Hepatocyte (in vitro differentiated cells): ENCODE data around the gene SMARCB1.

Experiments used
- EZH2 ChIP-seq: fragments of 200-600 bp; sonication (generic); IDR thresholded peaks from 2 replicates; pipeline ENCODE4 v1.6.1; 2016; ENCODE audit warnings: antibody characterized with exemption, mild to moderate bottlenecking, borderline replicate concordance
- EZH2phosphoT487 ChIP-seq: fragments of 200-600 bp; sonication (generic); IDR thresholded peaks from one replicate; pipeline ENCODE4 v1.6.1; 2018; ENCODE audit warnings: antibody characterized with exemption, mild to moderate bottlenecking, low read depth, moderate library complexity; ENCODE audit not compliant: unreplicated experiment, severe bottlenecking
- TF ChIP-seq, protein P1 (sequence below): fragments of 200-600 bp; sonication (generic); IDR thresholded peaks from 2 replicates; pipeline ENCODE4 v1.5.1; 2016; ENCODE audit warnings: antibody characterized with exemption, mild to moderate bottlenecking; ENCODE audit not compliant: poor library complexity

DNA sequence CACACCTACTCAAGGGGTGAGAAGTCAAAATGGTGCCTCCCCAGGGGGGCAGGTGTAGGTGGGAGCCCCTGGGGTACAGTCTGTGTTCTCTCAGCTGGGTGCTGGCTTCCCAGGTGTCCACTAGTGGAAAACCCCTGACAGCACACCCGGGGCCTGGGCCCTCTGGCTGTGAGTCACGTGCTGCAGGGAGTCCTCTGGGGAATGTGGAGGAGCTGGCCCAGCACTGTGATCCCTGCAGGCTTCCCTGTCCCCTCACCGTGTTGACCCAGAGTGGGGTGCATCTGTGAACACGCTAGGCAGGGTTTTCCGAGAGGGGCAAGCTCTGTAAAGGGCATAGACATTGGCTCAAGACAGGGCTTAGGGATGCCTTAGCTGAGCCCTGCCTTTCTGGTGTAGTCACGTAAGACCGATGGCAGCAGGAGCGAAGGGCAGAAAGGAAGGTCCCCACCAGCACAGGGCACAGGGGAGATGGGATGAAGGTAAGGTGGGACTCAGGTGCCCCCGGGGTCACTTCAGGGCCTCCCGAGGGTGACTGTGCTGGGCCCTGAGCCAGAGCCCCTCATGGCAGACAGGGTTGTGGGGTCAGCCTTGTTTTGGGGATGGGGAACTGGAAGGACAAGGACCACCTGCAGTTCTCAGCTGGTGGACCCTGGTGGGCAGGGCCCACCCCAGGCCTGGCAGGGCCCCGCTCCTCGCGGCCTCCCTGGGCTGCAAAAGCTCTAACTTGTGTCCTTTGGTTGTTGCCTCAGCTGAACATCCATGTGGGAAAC is 37.9 kb downstream of the SMARCB1 start:
- TF ChIP-seq, protein P1, sequence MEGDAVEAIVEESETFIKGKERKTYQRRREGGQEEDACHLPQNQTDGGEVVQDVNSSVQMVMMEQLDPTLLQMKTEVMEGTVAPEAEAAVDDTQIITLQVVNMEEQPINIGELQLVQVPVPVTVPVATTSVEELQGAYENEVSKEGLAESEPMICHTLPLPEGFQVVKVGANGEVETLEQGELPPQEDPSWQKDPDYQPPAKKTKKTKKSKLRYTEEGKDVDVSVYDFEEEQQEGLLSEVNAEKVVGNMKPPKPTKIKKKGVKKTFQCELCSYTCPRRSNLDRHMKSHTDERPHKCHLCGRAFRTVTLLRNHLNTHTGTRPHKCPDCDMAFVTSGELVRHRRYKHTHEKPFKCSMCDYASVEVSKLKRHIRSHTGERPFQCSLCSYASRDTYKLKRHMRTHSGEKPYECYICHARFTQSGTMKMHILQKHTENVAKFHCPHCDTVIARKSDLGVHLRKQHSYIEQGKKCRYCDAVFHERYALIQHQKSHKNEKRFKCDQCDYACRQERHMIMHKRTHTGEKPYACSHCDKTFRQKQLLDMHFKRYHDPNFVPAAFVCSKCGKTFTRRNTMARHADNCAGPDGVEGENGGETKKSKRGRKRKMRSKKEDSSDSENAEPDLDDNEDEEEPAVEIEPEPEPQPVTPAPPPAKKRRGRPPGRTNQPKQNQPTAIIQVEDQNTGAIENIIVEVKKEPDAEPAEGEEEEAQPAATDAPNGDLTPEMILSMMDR = no peak
- TF ChIP-seq EZH2 = no peak
- no peak for TF ChIP-seq EZH2phosphoT487
